ENCODE measurements around the gene PLCD3.
"Not testable (repeated sequence)": the region's sequence is repeated elsewhere in the genome, so short reads cannot be mapped to it uniquely, and the experiment has no call there.

PLCD3 gene

DNA sequence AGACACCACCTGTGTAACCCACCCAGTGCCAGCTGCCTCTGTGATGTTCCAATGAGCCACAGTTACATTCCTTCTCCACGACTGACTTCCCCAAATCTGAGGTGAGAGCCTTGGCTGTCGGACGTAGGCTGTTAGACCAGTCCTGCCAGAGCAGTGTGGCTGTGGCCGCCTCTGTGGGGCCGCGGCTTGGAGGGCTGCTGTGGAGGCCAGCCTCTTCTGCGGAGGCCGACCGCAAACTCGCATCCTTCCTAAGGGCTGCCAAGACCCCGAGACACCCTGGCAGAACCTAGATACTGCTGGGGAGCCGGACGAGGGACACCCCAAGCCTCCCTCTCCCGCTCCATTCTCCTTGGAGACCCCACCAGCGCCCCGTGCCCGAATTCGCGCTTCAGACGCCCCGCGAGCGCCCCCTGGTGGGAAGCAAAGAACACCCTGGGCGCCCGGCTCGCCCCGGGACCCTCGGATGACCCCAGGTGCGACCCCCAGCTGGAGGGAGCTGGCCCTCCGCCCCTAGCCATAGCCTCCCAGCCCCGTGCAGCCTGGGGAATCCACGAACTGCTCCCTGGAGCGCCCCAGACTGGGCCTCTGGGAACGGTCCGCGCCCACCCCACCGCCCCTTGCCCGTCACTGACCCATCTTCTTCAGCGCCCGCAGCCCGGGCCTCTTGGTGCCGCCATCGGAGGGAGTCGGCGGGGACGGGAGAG lies 547 bp downstream of the PLCD3 start:
- peak; percentile 40 for DNase-seq

DNA sequence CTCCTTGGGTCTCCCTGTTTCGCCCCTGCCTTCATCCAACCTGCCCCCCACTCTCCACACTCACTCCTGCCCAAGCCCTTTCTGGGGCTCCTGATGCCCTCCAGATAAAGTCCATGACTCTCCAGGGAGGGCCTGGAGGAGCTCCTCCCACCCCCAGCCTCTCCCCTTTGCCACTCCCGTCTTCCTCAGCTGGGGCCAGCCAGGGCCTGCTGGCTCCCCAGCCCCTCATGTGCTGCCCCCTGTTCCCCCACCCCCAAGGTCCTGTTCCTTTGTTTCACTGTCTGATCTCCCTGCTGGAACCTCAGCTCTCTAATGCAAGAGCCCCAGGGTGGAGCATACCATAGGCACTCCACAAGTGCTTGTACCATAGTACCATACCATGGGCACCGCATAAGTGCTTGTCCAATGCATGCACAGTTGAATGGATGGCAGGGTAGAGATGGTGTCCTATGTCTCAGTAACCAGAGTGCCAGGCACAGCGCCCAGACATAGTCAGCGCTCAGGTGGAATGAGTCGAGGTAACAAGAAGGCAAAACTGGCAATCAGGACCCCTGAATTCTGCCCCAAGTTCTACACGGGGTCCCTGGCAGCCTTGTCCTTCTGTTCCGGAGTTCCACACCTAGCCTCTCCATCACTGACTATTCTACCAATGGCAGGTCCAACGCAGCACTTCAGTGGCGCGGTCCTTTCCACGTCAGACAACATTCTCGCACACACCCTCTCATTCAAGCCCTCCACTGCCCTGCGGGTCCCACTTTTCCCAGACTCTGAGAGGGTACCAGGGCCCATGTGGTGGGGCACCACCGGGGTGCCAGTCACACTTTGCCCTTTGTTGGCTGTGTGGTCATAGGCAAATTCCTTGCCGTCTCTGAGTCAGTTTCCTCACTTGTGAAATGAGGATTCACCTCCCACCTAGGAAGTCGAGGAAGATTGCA lies 1.4 kb downstream of the PLCD3 start:
- no peak for DNase-seq

DNA sequence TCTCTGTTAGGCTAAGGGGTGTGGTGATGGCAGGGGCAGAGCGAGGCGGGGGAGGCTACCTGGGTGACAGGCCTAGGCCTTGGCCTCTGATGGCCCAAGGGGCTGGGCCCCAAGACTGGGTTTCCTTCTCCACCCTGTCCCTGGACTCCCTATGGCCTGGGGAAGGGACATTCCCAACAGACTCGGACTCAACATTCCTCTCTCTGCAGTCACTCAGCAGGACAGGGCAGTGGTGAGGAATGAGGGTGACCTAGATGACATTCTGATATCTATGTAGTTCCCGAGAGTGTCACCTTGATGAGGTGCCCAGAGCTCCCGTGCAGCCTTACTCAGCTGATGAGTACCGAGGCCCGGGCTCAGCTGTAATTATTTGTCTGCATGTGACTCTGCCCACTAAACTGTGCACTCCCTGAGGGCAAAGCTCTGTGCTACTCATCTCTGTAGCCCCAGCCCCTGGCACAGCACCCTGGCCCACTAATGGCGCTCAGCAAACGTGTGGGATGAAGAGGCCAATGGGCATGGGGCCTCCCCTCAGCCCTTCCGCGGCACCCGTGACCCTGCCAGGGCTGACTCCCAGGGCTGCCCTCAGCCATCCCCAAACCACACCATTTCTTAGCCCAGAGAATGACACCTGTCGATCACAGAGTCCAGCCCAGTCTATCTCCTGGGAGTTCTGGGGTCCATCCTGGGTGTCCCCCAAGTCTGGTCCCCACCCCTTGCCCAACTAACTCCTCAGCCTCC lies 2.2 kb downstream of the PLCD3 start:
- DNase-seq = no peak

DNA sequence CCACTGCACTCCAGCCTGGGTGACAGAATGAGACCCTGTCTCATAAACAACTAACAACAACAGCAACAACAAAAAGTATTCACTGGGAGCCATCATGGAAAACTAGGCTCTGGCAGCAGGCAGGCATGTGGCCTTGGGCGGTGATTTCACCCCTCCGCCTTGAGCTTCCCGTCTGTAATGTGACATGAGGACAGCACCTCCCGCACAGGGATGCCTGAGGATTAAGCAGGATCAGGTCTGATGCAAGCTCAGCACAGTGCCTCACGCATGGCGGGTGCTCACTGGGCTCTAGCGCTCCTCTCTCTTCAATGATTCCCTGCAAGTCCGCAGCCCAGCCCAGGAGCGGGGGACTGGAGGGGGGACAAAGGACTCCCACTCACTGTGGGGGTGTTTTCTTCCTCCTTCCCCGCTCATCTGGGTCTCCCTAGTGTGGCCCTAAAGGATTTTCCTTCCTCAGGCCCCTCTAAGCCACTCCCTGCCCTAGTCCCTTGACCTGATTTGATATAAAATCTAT lies 2.8 kb downstream of the PLCD3 start:
- DNase-seq = no peak

DNA sequence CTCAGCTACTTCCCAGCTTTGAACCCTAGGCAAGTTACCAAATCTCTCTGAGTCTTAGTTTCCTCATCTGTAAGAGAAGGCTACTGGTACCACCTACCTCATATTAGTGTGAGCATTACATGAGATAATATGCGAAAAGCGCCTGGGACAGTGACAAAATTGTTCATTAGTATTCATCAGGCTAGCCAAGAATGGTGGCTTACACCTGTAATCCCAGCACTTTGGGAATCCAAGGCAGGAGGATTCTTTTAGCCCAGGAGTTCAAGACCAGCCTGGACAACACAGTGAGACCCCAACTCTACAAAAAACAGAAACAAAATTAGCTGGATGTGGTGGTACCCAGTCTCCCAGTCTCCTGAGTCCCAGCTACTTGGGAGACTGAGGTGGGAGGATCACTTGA lies 3.3 kb downstream of the PLCD3 start:
- DNase-seq = no peak

DNA sequence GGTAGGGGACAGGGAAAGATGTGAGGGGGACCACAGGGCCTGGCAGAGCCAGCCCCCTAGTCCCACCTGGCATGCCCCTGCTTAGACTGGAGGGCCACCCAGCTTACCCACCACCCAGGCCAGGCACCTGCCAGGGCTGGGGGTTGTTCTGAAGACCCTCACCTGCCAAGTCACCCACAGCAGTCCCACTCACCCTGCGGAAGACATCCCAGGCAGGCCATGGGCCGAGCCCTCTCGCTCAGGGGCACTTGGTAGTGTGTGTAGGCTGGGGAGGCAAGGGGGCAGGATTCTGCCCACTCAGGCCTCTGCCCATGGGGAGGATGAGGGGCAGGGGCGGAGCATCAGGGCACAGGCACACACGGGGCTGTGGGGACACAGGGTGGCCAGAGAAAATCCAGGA lies 4.0 kb downstream of the PLCD3 start:
- DNase-seq = no peak

DNA sequence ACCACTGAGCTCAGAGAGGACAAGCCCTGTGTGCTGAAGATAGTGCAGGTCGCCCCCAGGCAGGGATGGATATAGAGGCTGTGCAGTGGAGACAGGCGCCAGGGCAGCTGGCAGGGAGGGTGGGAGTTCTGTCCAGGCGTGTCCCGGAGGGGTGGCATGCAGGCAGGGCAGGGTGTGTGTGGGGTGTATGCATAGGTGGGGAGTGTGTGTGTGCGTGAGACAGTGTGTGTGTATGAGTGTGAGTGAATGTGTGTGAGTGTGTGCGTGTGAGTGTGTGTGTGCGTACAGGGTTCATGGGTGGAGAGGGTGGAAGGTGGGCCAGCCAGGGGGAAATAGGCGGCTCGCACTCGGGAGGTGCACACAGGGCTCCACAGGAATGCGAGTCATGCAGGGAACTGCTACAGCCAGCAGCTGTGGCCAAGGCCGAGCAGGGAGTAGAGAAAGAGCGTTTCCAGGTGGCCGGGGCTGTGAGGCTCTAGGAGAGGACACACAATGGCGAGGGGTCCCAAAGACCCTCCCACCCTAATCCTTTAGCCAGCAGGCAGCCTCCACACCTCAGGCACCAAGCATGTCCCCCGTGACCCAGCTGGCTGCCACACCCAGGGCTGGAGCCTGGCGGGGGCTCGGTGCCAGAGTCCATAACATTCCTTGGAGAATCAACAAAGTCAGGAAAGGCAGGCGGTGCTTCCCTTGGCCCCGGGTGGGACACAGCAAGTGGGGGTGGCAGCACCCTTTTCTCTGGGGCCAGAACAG lies 4.6 kb downstream of the PLCD3 start:
- no peak for DNase-seq

DNA sequence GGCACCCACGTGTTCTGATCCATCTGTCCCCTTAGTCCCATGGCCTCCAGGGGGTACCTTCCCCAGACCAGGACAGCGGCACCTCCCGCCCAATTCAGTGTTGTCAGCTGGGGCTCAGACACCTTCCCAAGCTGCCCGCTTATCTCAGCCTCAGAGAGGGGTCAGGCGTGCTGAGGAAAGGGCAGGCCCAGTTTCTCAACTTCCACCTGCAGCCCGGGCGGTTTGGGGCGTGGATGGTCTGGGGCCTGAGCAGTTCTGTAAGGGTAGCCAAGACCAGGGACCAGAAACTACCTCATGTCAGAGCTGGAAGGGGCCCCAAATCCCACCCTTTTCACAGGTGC lies 5.1 kb downstream of the PLCD3 start:
- no peak for DNase-seq

DNA sequence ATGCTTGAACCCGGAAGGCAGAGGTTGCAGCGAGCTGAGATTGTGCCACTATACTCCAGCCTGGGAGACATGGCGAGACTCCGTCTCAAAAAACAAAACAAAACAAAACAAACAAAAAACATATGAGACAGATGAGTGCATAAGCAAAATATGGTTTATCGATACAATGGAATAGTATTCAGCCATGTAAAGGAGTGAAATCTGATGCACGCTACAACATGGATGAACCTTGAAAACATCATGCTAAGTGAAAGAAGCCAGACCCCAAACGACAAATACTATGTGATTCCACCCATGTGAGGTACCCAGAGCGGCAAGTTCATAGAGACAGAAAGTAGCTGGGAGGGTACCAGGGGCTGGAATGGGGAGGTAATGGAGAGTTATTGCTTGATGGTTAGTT lies 6.8 kb downstream of the PLCD3 start:
- DNase-seq = no peak

DNA sequence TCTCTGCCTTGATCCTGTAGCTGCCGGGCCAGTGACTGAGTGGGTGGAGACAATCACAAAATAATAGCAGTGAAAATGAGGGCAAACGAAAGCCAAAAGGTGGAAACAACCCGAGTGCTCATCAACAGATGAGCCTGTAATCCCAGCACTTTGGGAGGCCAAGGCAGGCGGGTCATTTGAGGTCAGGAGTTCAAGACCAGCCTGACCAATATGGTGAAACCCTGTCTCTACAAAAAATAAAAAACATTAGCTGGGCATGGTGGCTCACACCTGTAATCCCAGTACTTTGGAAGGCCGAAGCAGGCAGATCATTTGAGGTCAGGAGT lies 7.6 kb downstream of the PLCD3 start:
- DNase-seq = not testable (repeated sequence)

DNA sequence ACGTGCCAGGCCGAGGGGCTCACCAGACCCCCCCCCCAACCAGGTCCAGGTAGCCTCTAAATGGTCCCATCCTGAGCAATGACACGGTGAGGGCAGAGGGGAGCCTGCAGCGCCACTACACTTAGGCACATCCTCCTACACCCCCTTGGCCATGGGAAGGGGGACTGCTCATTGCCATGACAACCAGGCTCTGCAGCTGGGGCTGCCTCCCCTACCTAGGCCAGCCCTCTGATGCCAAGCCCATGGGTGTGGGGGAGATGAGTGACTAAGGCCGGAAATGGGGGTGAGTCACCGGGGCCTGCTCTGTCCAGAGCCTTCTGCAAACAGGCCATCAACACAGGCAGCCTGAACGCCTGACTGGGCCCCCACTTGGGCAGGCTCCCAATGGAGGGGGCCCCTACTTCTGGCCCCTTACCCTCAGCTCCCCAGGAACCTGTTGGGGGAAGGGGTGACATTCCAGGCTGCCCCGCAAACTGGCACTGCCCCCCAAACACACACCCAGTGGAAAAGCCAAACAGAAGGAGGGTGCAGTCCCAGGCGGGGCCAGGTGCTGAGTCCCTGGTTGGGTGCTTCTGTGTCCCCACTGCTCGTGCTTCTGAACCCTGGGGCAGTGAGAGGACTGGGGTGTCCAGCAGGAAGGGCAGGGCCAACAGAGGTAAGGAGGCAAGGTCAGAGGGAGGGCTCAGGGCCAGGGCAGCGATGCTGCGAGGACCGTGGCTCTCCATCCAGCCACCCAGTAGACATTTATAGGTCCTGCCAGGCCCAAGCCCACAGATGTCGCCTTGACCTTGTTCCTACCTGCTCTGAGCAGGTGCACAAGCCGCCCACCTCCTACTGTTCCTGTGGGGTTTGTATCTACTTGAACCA lies 8.2 kb downstream of the PLCD3 start:
- no peak for DNase-seq

DNA sequence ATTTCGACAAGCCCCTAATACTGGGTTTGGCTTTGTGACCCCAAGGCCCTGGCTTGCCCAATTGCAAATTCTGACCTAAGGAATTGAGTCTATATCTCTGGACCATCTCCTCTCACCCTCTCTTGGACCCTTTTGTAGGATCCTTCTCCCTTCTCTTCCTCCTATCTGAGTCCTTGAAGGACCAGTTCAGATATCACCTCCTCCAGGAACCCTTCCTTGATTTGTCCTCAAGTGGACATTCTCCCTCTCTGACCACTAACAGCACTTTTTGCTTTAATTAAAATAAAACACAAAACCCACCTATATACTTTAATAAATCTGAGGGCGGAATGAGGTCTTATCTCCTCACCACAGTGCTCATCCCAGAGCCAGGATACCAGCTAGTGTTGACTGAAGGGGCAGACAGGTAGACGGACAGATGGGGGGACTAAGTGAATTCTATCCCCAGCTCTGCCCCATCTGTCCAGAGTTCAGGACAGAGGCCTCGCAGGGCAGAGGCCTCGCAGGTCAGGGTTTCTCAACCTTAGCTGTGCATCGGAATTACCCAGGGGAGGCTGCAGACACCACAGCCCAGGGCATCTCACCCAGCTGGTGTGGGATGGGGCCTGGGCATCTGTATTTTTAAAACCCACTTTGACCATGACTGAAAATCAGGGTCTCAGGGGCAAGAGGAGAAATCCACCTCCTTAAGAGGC lies 9.1 kb downstream of the PLCD3 start:
- DNase-seq = no peak

DNA sequence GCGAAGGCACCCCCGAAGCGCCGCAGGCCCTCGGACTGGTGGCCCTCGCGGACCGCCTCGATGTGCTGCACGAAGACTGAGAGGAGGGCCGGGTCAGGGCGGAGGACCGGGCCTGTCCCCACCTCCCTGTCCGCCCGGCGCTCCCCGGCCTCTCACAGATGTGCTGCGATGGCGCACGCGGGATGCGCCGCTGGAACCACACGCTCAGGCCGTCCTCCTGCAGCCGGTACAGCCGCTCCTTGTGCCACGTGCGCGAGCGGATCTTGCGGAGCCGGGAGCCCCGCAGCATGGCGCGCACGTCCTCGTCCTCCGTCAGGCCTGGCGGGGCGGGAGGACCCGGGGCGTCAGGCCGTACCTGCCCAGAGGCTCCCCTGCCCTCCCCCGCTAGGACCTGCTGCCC lies 11.3 kb downstream of the PLCD3 start:
- DNase-seq = no peak

DNA sequence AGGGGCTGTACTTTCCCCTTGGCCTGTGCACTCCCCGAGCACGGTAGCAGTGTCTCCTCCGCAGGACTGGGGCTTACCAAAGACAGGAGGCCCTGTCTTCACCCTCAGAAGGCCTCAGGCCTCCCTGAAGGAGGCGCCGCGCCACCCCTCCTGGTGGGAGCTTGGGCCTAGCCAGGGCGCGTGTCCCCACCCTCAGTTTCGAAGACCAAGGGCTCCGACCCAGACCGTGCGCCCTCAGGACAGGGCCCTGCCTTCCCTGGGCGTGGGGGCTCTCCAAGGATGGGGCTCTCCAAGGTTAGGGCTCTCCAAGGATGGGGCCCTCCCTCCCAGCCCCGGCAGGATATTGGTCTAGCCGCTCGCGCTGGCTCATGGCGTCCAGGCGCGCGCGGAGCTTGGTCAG lies 11.8 kb downstream of the PLCD3 start:
- DNase-seq = no peak

DNA sequence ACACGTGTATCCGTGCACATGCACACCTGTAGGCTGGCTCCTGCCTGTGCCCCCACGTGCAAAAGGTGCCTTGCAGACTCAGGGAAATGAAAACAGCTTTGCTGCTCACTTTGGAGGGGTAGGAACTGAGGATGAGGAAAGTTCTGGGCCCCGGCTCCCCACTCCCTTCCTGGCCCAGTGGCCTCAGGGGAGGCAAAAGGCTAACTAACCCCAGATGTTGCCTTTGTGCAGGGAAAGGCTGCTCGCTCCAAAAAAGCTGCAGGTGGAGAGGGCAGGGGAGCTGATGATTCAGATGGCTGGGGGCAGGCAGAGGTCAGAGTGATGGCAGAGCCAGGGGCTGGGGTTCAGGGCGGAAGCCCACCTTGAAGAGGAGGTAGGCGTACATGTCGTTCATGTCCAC lies 12.4 kb downstream of the PLCD3 start:
- no peak for DNase-seq

DNA sequence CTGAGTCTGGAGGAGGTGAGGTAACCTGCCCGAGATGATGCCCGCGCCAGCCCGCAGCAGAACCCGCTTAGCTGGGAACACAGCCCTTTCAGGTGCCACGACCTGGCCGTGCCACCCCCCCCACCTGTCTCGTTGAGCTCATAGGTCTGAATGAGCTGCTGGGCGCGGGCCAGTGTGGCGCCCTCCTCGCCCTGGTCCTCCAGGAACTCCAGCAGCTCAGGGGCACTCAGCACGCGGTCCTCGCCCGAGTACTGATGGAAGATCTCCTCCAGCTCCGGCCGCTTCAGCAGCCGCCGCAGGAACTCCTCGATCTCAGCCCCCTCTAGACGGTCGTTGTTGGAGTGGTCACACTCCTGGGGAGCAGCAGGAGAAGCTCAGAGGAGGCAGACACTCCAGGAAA lies 13.6 kb downstream of the PLCD3 start:
- no peak for DNase-seq

DNA sequence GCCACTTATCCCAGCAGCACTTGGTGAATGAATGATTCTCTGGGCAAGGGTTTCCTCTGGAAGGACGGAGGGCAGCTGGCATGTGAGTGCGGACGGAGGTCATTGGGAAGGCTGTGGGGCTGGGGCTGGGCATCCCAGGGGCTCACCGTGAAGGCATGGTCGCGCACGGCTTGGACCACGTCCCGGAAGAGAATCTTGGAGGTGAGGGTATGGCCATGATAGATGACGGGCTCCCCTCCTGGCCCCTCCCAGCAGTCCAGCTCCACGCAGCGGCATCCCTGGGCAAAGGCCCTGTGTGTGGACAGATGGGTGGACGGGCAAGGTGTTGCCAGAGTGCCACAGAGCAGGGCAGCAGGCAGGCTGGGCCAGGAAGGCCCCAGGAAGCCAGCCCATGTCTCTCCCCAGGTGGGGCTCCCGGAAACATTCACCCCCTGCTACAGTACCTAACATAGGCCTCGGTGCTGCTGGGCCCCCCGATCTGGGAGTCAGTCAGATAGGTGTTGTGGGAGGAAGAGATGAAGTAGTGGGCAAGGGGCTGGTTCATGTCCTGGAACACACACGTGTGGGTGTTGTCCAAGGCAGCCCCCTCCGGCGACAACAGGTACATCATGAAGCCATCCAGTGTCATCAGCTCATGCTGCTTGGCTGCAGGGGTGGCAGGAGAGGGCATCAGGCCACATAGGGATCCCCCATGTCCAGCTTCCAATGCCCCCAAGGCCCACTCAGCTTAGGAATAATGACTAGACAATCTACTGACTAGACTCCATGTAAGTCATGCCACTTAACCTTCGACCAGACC lies 14.3 kb downstream of the PLCD3 start:
- DNase-seq = no peak

DNA sequence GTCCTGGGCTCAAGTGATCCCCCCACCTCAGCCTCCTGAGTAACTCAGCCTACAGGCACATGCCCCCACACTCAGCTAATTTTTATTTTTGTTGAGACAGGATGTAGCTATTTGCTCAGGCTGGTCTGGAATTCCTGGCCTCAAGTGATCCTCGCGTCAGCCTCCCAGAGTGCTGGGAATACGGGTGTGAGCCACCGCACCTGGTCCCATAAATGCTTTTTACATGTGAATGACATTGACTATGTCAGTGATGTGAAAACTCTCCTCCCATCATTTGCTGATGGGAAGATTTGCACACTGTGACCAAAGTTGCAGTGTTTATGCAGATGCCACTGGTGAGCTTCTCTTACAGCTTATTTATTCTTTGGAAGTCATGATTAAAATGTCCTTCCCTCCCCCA lies 15.0 kb downstream of the PLCD3 start:
- DNase-seq = no peak

DNA sequence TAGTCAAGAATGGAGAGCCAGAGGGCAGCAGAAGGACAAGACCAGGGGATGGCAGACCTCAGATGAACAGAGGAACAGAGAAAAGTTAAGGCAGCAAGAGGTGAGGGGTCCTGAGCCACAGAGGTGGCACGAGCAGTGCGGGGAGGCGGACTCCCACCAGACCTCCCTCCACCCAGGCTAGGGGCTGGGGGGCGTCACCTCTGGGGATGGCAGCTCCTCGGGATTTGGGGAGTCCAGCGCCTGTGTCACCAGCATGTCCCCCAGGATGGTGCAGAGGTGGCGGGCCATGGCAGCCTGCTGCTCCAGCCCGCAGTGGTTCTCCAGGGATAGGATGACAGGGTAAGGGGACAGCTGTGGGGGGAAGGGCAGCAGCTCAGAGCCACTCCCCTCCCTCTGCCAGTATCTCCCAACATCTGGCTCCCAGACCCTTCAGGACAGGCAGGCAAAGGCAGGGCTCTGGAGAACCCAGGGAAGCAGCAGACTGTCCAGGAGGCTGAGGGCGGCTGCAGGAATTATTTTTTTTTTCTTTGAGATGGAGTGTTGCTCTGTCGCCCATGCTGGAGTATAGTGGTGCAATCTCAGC lies 15.8 kb downstream of the PLCD3 start:
- DNase-seq = no peak

DNA sequence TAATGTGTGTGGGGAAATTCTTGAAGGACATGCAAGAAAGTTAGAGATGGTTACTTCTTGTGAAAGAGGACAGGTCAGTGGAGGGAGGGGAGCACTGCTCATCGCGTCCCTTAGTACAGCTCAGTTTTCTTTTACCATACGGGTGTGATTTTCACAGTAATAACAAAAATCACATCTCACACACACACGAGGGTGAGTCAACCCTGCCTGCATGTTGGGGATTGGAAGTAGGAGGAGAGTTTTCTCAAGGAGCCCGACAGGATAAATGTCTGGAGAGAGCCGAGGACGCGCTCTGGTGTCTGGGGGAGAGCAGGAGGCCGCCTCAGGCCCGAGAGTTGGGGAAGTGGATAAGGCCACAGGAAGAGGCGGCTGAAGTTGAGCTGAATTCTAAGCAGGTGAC lies 16.4 kb downstream of the PLCD3 start:
- no peak for DNase-seq
